OCI-LY7 (cell line): ENCODE measurements around the gene FBF1. TPM values are rescaled to one million over a fixed set of nuclear protein-coding genes. Genes with fewer than 3 reads are reported as not detected.
A peak's percentile ranks its signal among the peaks of the same experiment; 100 is the strongest.

Source experiments
- BruUV-seq: library from RNA; stranded (reverse); fragments of 400-500 nt; replicated peaks from 2 replicates; lab custom pipeline; 2021; lab: Mats Ljungman, UMichigan
- CTCF ChIA-PET: fragments of 300-600 bp; sonication (Branson Sonifier 250); formaldehyde crosslinking; loops from one replicate; lab custom pipeline; 2022; ENCODE audit warnings: antibody characterized with exemption; ENCODE audit not compliant: unreplicated experiment; lab: Charles Lee
- POLR2A ChIA-PET: fragments of 300-600 bp; sonication (Branson Sonifier 250); formaldehyde crosslinking; loops from one replicate; lab custom pipeline; 2022; ENCODE audit warnings: antibody characterized with exemption; lab: Charles Lee
- DNase-seq: peaks from one replicate; pipeline ENCODE4 v3.0.0-alpha.2; 2015; ENCODE audit warnings: low spot score
- H2AFZ ChIP-seq: fragments of 200-600 bp; sonication (generic), shearing (Covaris generic); 2 replicates; pipeline ENCODE4 v1.6.1; 2014; ENCODE audit warnings: mild to moderate bottlenecking, antibody characterized with exemption, low read length, moderate library complexity
- H3K27ac ChIP-seq: fragments of 200-600 bp; sonication (generic); 2 replicates; pipeline ENCODE4 v1.5.1; 2014; ENCODE audit warnings: mixed run types, low read depth, mild to moderate bottlenecking, moderate library complexity, low read length, inconsistent platforms; ENCODE audit not compliant: poor library complexity, severe bottlenecking
- H3K36me3 ChIP-seq: fragments of 200-600 bp; sonication (generic); 2 replicates; pipeline ENCODE4 v1.6.1; 2014; ENCODE audit warnings: mild to moderate bottlenecking, antibody characterized with exemption, low read length, moderate library complexity, mixed read lengths; ENCODE audit not compliant: insufficient read depth
- H3K4me1 ChIP-seq: fragments of 200-600 bp; sonication (generic); 2 replicates; pipeline ENCODE4 v1.5.1; 2014; ENCODE audit warnings: mild to moderate bottlenecking, low read length; ENCODE audit not compliant: insufficient read depth, poor library complexity, severe bottlenecking
- H3K4me2 ChIP-seq: fragments of 200-600 bp; sonication (generic); 2 replicates; pipeline ENCODE4 v1.6.1; 2014; ENCODE audit warnings: mild to moderate bottlenecking, low read length
- H3K4me3 ChIP-seq: fragments of 200-600 bp; sonication (generic); 2 replicates; pipeline ENCODE4 v1.5.1; 2014; ENCODE audit warnings: mild to moderate bottlenecking, low read depth, low read length; ENCODE audit not compliant: poor library complexity, severe bottlenecking
- H3K79me2 ChIP-seq: fragments of 200-600 bp; sonication (generic); 2 replicates; pipeline ENCODE4 v1.6.1; 2016; ENCODE audit warnings: low read depth, mild to moderate bottlenecking, low read length, moderate library complexity, mixed read lengths; ENCODE audit not compliant: insufficient read depth
- H3K9me2 ChIP-seq: fragments of 200-600 bp; sonication (generic); 2 replicates; pipeline ENCODE4 v1.6.1; 2016; ENCODE audit warnings: mild to moderate bottlenecking, low read length, mixed read lengths; ENCODE audit not compliant: insufficient read depth
- H3K9me3 ChIP-seq: fragments of 200-600 bp; sonication (generic); 2 replicates; pipeline ENCODE4 v1.6.1; 2014; ENCODE audit warnings: mild to moderate bottlenecking, mixed run types, low read length, mixed read lengths
- H4K20me1 ChIP-seq: fragments of 200-600 bp; sonication (generic); 2 replicates; pipeline ENCODE4 v1.6.1; 2014; ENCODE audit warnings: mild to moderate bottlenecking, antibody characterized with exemption, low read length, moderate library complexity, mixed read lengths; ENCODE audit not compliant: insufficient read depth
- EZH2phosphoT487 ChIP-seq: fragments of 200-600 bp; sonication (generic); IDR thresholded peaks from 2 replicates; pipeline ENCODE4 v1.6.1; 2018; ENCODE audit warnings: low read depth, borderline replicate concordance, mild to moderate bottlenecking, mixed run types, antibody characterized with exemption, low read length, moderate library complexity, mixed read lengths
- intact Hi-C: fragments of 100-400 bp; cut with micrococcal nuclease; formaldehyde crosslinking; loops from one replicate; pipeline ENCODE4 v1.10.0; 2022; ENCODE audit not compliant: unreplicated experiment
- total RNA-seq, 2 experiments: library from RNA; depleted of rRNA in 1 of 2; stranded (reverse); fragments of >200 nt in 1 of 2; shearing (Covaris generic) in 1 of 2; gene quantifications; 2 replicates each; pipeline ENCODE4 v1.2.3, GENCODE V29; 2014 to 2022
- TF ChIP-seq, protein P1 (sequence below): fragments of 200-600 bp; sonication (generic); conservative IDR thresholded peaks from 2 replicates; pipeline ENCODE4 v1.5.1; 2014; ENCODE audit warnings: mild to moderate bottlenecking, antibody characterized with exemption, low read length, moderate library complexity, mixed read lengths

The FBF1 gene
- total RNA-seq, 2 experiments from 2014 or later = 34.6 to 47.9 TPM

DNA sequence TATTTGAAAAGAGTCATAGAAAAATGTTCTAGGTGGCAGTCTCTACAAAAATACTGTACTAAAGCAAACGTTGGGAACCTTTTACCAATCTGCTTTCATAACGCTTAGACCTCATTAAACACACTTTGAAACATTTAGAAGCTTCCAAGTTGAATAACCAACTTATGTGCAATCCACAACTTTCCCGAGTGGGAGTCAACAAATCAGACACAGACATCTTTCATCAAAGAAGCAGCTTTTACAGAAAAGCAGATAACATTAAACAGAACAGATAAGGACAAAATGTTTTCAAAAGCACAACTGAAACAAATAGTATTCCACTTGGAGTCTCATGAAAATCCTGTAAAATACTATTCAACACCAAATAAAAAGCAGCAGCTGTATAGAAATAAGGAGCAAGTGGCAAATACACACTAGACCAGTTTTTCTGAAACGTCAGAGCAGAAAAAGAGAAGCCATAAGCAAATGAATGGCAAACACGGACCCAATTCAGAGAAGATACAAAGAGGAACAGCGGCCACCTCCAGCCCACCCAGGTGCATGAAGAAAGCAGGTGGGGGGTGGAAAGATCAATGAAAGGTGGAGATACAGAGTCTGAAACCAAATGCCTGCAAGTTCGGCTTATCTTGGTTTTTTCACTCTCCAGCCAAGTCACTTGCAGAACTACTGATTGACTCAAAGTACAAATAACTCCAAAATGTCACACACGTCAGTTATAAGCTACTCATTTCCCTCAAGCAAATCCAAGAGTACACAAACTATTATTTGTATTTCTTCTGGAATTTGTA, 18.4 kb upstream of the FBF1 start:
- Histone ChIP-seq H3K79me2 (no peaks in the 10 kb centered on the region), H3K4me1 (peaks cover 9% of the 10 kb centered on the region), H2AFZ (peak overlapping the region; percentile 1; the same call in 1 of the 2 replicates), H3K4me2 (peak overlapping the region; percentile 27), H3K27ac (no peak overlapping the region), H4K20me1 (no peaks in the 10 kb centered on the region), H3K9me2 (no peaks in the 10 kb centered on the region), H3K4me3 (no peak overlapping the region), H3K36me3 (peaks cover 24% of the 10 kb centered on the region), H3K9me3 (no peaks in the 10 kb centered on the region)
- no TSS peak for BruUV-seq
- no peak for TF ChIP-seq EZH2phosphoT487
- TF ChIP-seq, protein P1, sequence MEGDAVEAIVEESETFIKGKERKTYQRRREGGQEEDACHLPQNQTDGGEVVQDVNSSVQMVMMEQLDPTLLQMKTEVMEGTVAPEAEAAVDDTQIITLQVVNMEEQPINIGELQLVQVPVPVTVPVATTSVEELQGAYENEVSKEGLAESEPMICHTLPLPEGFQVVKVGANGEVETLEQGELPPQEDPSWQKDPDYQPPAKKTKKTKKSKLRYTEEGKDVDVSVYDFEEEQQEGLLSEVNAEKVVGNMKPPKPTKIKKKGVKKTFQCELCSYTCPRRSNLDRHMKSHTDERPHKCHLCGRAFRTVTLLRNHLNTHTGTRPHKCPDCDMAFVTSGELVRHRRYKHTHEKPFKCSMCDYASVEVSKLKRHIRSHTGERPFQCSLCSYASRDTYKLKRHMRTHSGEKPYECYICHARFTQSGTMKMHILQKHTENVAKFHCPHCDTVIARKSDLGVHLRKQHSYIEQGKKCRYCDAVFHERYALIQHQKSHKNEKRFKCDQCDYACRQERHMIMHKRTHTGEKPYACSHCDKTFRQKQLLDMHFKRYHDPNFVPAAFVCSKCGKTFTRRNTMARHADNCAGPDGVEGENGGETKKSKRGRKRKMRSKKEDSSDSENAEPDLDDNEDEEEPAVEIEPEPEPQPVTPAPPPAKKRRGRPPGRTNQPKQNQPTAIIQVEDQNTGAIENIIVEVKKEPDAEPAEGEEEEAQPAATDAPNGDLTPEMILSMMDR = no peak
- POLR2A ChIA-PET = interaction anchor here (0.5 to 1.3 kb wide), 3 partner anchors 11 to 104 kb away, joined by 4 to 6 read pairs (median 5); partner anchors contain the start of gene WBP2
- intact Hi-C loops = no loop called here
- no peak for DNase-seq
- CTCF ChIA-PET = no interaction called here

DNA sequence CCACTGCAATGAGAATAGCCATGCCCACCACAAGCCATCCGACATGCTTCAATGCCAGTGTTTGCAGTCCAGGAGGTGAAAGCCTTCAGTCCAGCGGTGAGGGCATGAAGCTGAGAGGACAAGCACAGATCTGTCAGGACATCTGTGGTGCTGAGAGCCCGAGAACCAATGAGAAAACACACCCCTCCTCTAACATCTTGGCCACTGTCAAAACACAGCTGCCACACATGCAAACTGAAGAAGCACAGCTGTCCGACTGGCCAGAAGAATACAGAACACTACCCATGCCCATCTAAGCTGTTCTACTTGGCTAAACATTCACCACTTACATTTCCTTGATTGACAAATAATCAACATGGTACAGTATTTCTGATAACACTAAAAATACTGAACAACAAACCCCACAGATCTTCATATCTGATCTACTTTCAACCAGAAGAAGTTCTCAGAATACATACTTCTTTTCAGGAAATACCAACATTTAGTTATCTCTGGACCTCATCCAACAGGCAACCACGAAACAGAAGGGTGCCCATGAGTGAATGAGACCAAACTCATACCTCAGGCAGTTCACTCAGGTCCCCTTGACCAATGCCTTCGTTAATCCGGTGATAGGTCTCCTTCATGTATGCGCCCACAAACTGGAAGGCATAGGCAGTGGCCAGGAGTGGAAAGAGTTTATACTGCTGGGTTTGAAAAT, 10.2 kb upstream of the FBF1 start:
- H3K79me2 ChIP-seq = no peaks in the 10 kb centered on the region
- no peak overlapping the region for H2AFZ ChIP-seq
- no peak for TF ChIP-seq EZH2phosphoT487
- TF ChIP-seq, protein P1 = no peak
- no peaks in the 10 kb centered on the region for H3K9me2 ChIP-seq
- H3K27ac ChIP-seq = no peak overlapping the region
- DNase-seq = no peak
- intact Hi-C loops = no loop called here
- H3K9me3 ChIP-seq = no peaks in the 10 kb centered on the region
- H3K4me2 ChIP-seq = no peak overlapping the region
- H3K4me1 ChIP-seq = peaks cover 6% of the 10 kb centered on the region
- peaks cover 80% of the 10 kb centered on the region for H3K36me3 ChIP-seq
- BruUV-seq = no TSS peak
- CTCF ChIA-PET = interaction anchor here (0.5 kb wide), 1 partner anchor 12 kb away, joined by 3 read pairs; no protein-coding TSS in a partner anchor
- no peaks in the 10 kb centered on the region for H4K20me1 ChIP-seq
- H3K4me3 ChIP-seq = no peak overlapping the region
- POLR2A ChIA-PET = interaction anchor here (0.7 to 2.1 kb wide), 3 partner anchors 10 to 372 kb away, joined by 3 to 4 read pairs (median 3); partner anchors contain the start of gene FBF1
